Natural killer cell (primary cell): Measurements from ENCODE around the gene CARF. TPM values are rescaled to one million over a fixed set of nuclear protein-coding genes. Genes with fewer than 3 reads are reported as not detected.

Experiments
- ATAC-seq, 3 donors: fragments of 150-1000 bp in 2 of 3; fragments of 200-7000 bp in 1 of 3; cut with Tn5 transposase; 1 replicate in 1 of 3; 2 replicates in 2 of 3; pipeline ENCODE4 v1.10.0; 2021; ENCODE audit warnings: mild to moderate bottlenecking in 2 of 3, moderate library complexity in 2 of 3
- DNase-seq, 2 donors: peaks; one replicate each; pipeline versions ENCODE4 v3.0.0 to v3.0.0-alpha.2; 2013 to 2021; ENCODE audit warnings: mixed read lengths in 1 of 2
- H3K27ac ChIP-seq: one replicate; pipeline ENCODE4 v1.5.1; 2013; ENCODE audit warnings: mild to moderate bottlenecking, low read length
- H3K27me3 ChIP-seq: one replicate; pipeline ENCODE4 v1.6.1; 2013; ENCODE audit warnings: low read length; ENCODE audit not compliant: control insufficient read depth, insufficient read depth
- H3K36me3 ChIP-seq: one replicate; pipeline ENCODE4 v1.6.1; 2013; ENCODE audit warnings: low read length; ENCODE audit not compliant: control insufficient read depth, insufficient read depth
- H3K4me1 ChIP-seq: one replicate; pipeline ENCODE4 v1.6.1; 2013; ENCODE audit warnings: low read length; ENCODE audit not compliant: control insufficient read depth, insufficient read depth
- H3K4me3 ChIP-seq: one replicate; pipeline ENCODE4 v1.5.1; 2013; ENCODE audit warnings: low read length
- H3K9me3 ChIP-seq: one replicate; pipeline ENCODE4 v1.6.1; 2013; ENCODE audit warnings: low read length; ENCODE audit not compliant: control insufficient read depth, insufficient read depth
- H3K27ac Mint-ChIP-seq, 2 donors: one replicate each; pipeline ENCODE4 v1.8.0; 2022; ENCODE audit warnings: mild to moderate bottlenecking in 2 of 2, mixed read lengths in 2 of 2, moderate library complexity in 1 of 2
- H3K27me3 Mint-ChIP-seq, 2 donors: one replicate each; pipeline ENCODE4 v1.8.0; 2022; ENCODE audit warnings: low read depth in 2 of 2, mixed read lengths in 2 of 2
- H3K36me3 Mint-ChIP-seq: one replicate; pipeline ENCODE4 v1.8.0; 2022; ENCODE audit warnings: mixed read lengths
- H3K4me1 Mint-ChIP-seq, 2 donors: one replicate each; pipeline ENCODE4 v1.8.0; 2022; ENCODE audit warnings: mixed read lengths in 2 of 2
- H3K4me3 Mint-ChIP-seq: one replicate; pipeline ENCODE4 v1.8.0; 2022; ENCODE audit warnings: mild to moderate bottlenecking, moderate library complexity, mixed read lengths
- H3K9me3 Mint-ChIP-seq, 2 donors: one replicate each; pipeline ENCODE4 v1.8.0; 2022; ENCODE audit warnings: mixed read lengths in 2 of 2
- WGBS: methylation state at CpG from one replicate; pipeline ENCODE4 v1.1.7; 2013; ENCODE audit warnings: missing lambda C conversion rate; ENCODE audit not compliant: insufficient coverage; 5-methylcytosine and 5-hydroxymethylcytosine counted together
- intact Hi-C: fragments of 100-400 bp; cut with micrococcal nuclease; formaldehyde crosslinking; loops from one replicate; pipeline ENCODE4 v1.14.2; 2022
- total RNA-seq, 4 donors: library from RNA; stranded (reverse); fragments of 120-200 nt in 1 of 4; gene quantifications; one replicate each; pipeline versions ENCODE4 v1.2.3 to v1.2.4, GENCODE V29; 2013 to 2022
- TF ChIP-seq, protein P1 (sequence below): fragments of 200-600 bp; IDR thresholded peaks from one replicate; pipeline ENCODE4 v1.8.0; 2022; ENCODE audit warnings: antibody characterized with exemption

CARF gene
- total RNA-seq, 3 donors from 2014 or later (not counting 1 experiment from before 2014, with no cell fraction given): 15.7 to 18.8 (median 16.0) TPM

DNA sequence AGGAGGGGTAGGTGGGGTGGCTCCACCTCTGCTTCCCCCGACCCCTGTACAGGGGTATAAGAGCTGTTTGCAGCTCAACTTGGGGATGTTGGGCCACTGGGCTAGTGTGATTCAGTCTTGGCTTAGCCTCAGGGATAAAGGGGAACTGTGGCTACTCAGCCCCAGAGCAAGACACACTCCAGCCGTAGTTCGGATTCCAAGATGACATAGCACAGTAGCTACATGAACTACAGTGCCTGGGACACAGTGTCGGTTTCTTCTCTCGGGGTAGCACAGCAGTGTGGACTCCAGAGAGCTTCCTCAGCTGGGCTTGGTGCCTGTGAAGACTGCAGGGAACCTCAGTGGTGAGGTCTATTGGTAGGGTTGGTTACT lies 21.1 kb downstream of the CARF start:
- H3K27ac Mint-ChIP-seq: no peak overlapping the region
- no peaks in the 10 kb centered on the region for H3K4me1 ChIP-seq
- H3K36me3 ChIP-seq: peaks cover 9% of the 10 kb centered on the region
- intact Hi-C loops: no loop called here
- 95% methylated on average over 5 of the region's 5 CpGs for WGBS
- ATAC-seq (no peak), DNase-seq (no peak)
- no peak overlapping the region for H3K27ac ChIP-seq
- no peaks in the 10 kb centered on the region for H3K9me3 Mint-ChIP-seq
- H3K4me1 Mint-ChIP-seq: peaks cover 7% of the 10 kb centered on the region in 2 donors
- no peaks in the 10 kb centered on the region for H3K27me3 Mint-ChIP-seq
- H3K4me3 Mint-ChIP-seq: no peak overlapping the region
- no peaks in the 10 kb centered on the region for H3K9me3 ChIP-seq
- H3K27me3 ChIP-seq: no peaks in the 10 kb centered on the region
- TF ChIP-seq, protein P1, sequence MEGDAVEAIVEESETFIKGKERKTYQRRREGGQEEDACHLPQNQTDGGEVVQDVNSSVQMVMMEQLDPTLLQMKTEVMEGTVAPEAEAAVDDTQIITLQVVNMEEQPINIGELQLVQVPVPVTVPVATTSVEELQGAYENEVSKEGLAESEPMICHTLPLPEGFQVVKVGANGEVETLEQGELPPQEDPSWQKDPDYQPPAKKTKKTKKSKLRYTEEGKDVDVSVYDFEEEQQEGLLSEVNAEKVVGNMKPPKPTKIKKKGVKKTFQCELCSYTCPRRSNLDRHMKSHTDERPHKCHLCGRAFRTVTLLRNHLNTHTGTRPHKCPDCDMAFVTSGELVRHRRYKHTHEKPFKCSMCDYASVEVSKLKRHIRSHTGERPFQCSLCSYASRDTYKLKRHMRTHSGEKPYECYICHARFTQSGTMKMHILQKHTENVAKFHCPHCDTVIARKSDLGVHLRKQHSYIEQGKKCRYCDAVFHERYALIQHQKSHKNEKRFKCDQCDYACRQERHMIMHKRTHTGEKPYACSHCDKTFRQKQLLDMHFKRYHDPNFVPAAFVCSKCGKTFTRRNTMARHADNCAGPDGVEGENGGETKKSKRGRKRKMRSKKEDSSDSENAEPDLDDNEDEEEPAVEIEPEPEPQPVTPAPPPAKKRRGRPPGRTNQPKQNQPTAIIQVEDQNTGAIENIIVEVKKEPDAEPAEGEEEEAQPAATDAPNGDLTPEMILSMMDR: no peak
- peaks cover 8% of the 10 kb centered on the region for H3K36me3 Mint-ChIP-seq
- no peak overlapping the region for H3K4me3 ChIP-seq

DNA sequence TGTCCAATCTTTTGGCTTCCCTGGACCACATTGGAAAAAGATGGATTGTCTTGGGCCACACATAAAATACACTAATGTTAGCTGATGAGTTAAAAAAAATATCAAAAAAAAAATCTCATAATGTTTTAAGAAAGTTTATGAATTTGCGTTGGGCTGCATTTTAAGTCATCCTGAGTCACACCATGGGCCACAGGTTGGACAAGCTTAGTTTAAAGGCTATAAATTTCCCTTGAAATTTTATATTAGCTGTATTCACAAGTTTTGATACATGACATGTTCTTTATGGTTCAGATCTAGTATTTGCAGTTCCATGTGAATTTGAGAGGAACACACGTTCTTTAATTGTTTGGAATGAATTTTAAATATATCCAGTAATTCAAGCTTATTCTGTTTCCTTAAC lies 21.9 kb downstream of the CARF start:
- Histone ChIP-seq H3K4me3 (no peak overlapping the region), H3K36me3 (peaks cover 9% of the 10 kb centered on the region), H3K27ac (no peak overlapping the region), H3K9me3 (no peaks in the 10 kb centered on the region), H3K27me3 (no peaks in the 10 kb centered on the region), H3K4me1 (no peaks in the 10 kb centered on the region)
- Mint-ChIP-seq H3K27me3 (no peaks in the 10 kb centered on the region), H3K4me3 (no peak overlapping the region), H3K9me3 (no peaks in the 10 kb centered on the region), H3K36me3 (peaks cover 8% of the 10 kb centered on the region), H3K27ac (no peak overlapping the region), H3K4me1 (peaks cover 7% of the 10 kb centered on the region in 2 donors)
- ATAC-seq (no peak), DNase-seq (no peak)
- WGBS: 100% methylated on average over 1 of the region's 2 CpGs
- TF ChIP-seq, protein P1: no peak
- intact Hi-C loops: no loop called here

DNA sequence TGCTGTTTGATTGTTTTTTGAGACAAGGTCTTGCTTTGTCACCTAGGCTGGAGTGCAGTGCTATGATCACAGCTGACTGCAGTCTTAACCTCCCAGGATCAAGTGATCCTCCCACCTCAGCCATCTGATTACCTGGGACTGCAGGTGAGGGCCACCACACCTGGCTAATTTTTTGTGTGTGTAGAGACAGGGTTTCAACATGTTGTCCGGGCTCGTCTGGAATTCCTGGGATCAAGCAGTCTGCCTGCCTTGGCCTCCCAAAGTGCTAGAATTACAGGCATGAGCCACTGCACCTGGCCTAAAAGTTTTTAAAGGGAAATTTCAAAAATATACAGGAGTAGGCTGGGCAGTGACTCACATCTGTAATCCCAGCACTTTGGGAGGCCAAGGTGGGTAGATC lies 22.4 kb downstream of the CARF start:
- H3K4me1 Mint-ChIP-seq: peaks cover 7% of the 10 kb centered on the region in 2 donors
- no peaks in the 10 kb centered on the region for H3K27me3 ChIP-seq
- ATAC-seq (no peak), DNase-seq (no peak)
- WGBS: 96% methylated on average over 2 of the region's 2 CpGs
- peaks cover 9% of the 10 kb centered on the region for H3K36me3 ChIP-seq
- no peak overlapping the region for H3K4me3 Mint-ChIP-seq
- intact Hi-C loops: no loop called here
- no peak overlapping the region for H3K27ac Mint-ChIP-seq
- H3K4me1 ChIP-seq: no peaks in the 10 kb centered on the region
- no peaks in the 10 kb centered on the region for H3K9me3 Mint-ChIP-seq
- no peaks in the 10 kb centered on the region for H3K9me3 ChIP-seq
- H3K36me3 Mint-ChIP-seq: peaks cover 8% of the 10 kb centered on the region
- H3K27ac ChIP-seq: no peak overlapping the region
- no peak overlapping the region for H3K4me3 ChIP-seq
- H3K27me3 Mint-ChIP-seq: no peaks in the 10 kb centered on the region
- TF ChIP-seq, protein P1: no peak

DNA sequence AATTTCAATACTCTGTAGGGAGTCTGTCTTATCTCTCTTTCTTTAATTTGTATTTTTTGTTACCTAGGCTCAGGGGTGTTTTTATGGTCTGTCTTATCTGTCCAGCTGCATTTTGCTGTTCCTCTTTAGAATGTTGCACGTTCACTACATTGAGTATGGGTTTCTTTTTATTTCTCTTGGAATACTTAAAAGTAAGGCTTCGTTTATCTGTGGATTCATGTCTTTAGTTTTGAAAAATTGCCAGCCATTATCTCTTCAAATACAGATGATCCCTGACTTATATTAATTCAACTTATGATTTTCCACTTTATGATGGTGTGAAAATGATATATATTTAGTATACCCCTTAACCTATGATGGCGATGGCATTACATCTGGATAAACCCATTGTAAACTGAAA lies 26.9 kb downstream of the CARF start:
- Mint-ChIP-seq H3K36me3 (no peaks in the 10 kb centered on the region), H3K27me3 (no peaks in the 10 kb centered on the region), H3K4me3 (no peak overlapping the region), H3K27ac (no peak overlapping the region), H3K4me1 (no peaks in the 10 kb centered on the region), H3K9me3 (no peaks in the 10 kb centered on the region)
- H3K27ac ChIP-seq: no peak overlapping the region
- no peaks in the 10 kb centered on the region for H3K27me3 ChIP-seq
- TF ChIP-seq, protein P1: no peak
- no peaks in the 10 kb centered on the region for H3K4me1 ChIP-seq
- H3K4me3 ChIP-seq: no peak overlapping the region
- H3K36me3 ChIP-seq: peaks cover 3% of the 10 kb centered on the region
- ATAC-seq (no peak), DNase-seq (no peak)
- H3K9me3 ChIP-seq: no peaks in the 10 kb centered on the region
- 80% methylated on average over 1 of the region's 3 CpGs for WGBS
- intact Hi-C loops: no loop called here
